AG04450 (cell line): Measurements from ENCODE around the gene CABP7. TPM values are rescaled to one million over a fixed set of nuclear protein-coding genes. Genes with fewer than 3 reads are reported as not detected.

Experiments
- CTCF ChIA-PET: fragments of 300-600, 350-600 bp; formaldehyde crosslinking; extraction: SDS; loops from one replicate; lab custom pipeline; 2022; ENCODE audit warnings: antibody characterized with exemption, inconsistent platforms; lab: Charles Lee
- POLR2A ChIA-PET: fragments of 350-600 bp; formaldehyde crosslinking; extraction: SDS; loops from one replicate; lab custom pipeline; 2021; ENCODE audit warnings: antibody characterized with exemption, inconsistent platforms; lab: Yijun Ruan, JAX
- DNase-seq: peaks from one replicate; pipeline ENCODE4 v3.0.0-alpha.2; 2011; ENCODE audit warnings: low read depth, low spot score
- H3K27ac ChIP-seq: one replicate; pipeline ENCODE4 v1.5.1; 2012; ENCODE audit warnings: low read depth, low read length, control low read depth
- H3K27me3 ChIP-seq: one replicate; pipeline ENCODE4 v1.6.0; 2012; ENCODE audit warnings: low read length; ENCODE audit not compliant: control insufficient read depth, insufficient read depth
- H3K4me3 ChIP-seq: 2 replicates; pipeline ENCODE4 v1.5.1; 2011; ENCODE audit warnings: mild to moderate bottlenecking, low read depth, low read length, control low read depth
- H3K9me3 ChIP-seq: 2 replicates; pipeline ENCODE4 v1.5.1; 2012; ENCODE audit warnings: low read length; ENCODE audit not compliant: control insufficient read depth, insufficient read depth
- CTCF ChIP-seq: IDR thresholded peaks from 2 replicates; pipeline ENCODE4 v1.5.1; 2011; ENCODE audit warnings: low read depth, low read length, control low read depth, inconsistent platforms
- polyA plus RNA-seq: library from polyadenylated mRNA; depleted of rRNA; stranded (reverse); fragments of >200 nt; gene quantifications from 2 replicates; pipeline ENCODE4 v1.2.3, GENCODE V29; 2011

The CABP7 gene
- polyA plus RNA-seq, 1 experiment = not detected

- no peak for DNase-seq
- no peaks in the 10 kb centered on the region; the same call in 1 of the 2 replicates for H3K9me3 ChIP-seq
- peaks cover 61% of the 10 kb centered on the region for H3K27me3 ChIP-seq
- CTCF ChIA-PET = no interaction called here
- no peak overlapping the region for H3K27ac ChIP-seq
- no peak overlapping the region for H3K4me3 ChIP-seq
- POLR2A ChIA-PET = interaction anchor here (0.6 kb wide), 1 partner anchor 21 kb away, joined by 3 read pairs; no protein-coding TSS in a partner anchor
- TF ChIP-seq CTCF = no peak
These were observed 4.1 kb upstream of the CABP7 start for GRCh38 chr22:29715705-29716104.

GRCh38 chr22:29716814-29717545 is 2.8 kb upstream of the CABP7 start:
- peaks cover 64% of the 10 kb centered on the region for H3K27me3 ChIP-seq
- CTCF ChIA-PET = interaction anchor here (0.6 kb wide), 1 partner anchor 134 kb away, joined by 6 read pairs; no protein-coding TSS in a partner anchor

GRCh38 chr22:29717789-29718188 is 2.0 kb upstream of the CABP7 start:
- Histone ChIP-seq H3K9me3 (no peaks in the 10 kb centered on the region; the same call in 1 of the 2 replicates), H3K4me3 (no peak overlapping the region), H3K27me3 (peaks cover 62% of the 10 kb centered on the region), H3K27ac (no peak overlapping the region)
- ChIA-PET POLR2A (no interaction called here), CTCF (no interaction called here)
- no peak for TF ChIP-seq CTCF
- DNase-seq = no peak

More at GRCh38 chr22:29716814-29717545, 2.8 kb upstream of the CABP7 start:
- no peak overlapping the region for H3K27ac ChIP-seq
- TF ChIP-seq CTCF = no peak
- no peak overlapping the region for H3K4me3 ChIP-seq
- POLR2A ChIA-PET = interaction anchor here (0.6 kb wide), 1 partner anchor 30 kb away, joined by 5 read pairs; no protein-coding TSS in a partner anchor
- peak; percentile 45 for DNase-seq
- H3K9me3 ChIP-seq = no peaks in the 10 kb centered on the region; the same call in 1 of the 2 replicates

GRCh38 chr22:29718949-29719898 is 579 bp upstream of the CABP7 start:
- H3K4me3 ChIP-seq = no peak overlapping the region
- peaks cover 49% of the 10 kb centered on the region for H3K27me3 ChIP-seq
- H3K27ac ChIP-seq = no peak overlapping the region
- no peak for DNase-seq
- CTCF ChIA-PET = interaction anchor here (0.6 kb wide), 1 partner anchor 131 kb away, joined by 4 read pairs; no protein-coding TSS in a partner anchor
- TF ChIP-seq CTCF = no peak
- H3K9me3 ChIP-seq = no peaks in the 10 kb centered on the region; the same call in 1 of the 2 replicates
- POLR2A ChIA-PET = interaction anchor here (0.5 kb wide), 1 partner anchor 14 kb away, joined by 3 read pairs; no protein-coding TSS in a partner anchor
